ENCODE data around the gene ELK4. TPM values are rescaled to one million over a fixed set of nuclear protein-coding genes. Genes with fewer than 3 reads are reported as not detected.

ELK4 gene
- total RNA-seq, 4 donors from 2014 or later = 22.4 to 29.7 (median 26.2) TPM

- Histone ChIP-seq H3K27me3 (no peaks in the 10 kb centered on the region), H3K4me3 (no peak overlapping the region), H3K9me3 (no peaks in the 10 kb centered on the region), H3K27ac (no peak overlapping the region), H3K36me3 (peaks cover 0 to 84% (median 0%) of the 10 kb centered on the region in 3 donors), H3K4me1 (no peaks in the 10 kb centered on the region)
- no peak for DNase-seq (ENCODE audit: low spot score in 2 of 2)
- 76 to 88% methylated on average over 1 of the region's 1 CpG for WGBS, 2 donors
- TF ChIP-seq EP300 (IDR thresholded peaks at IDR 0.05) (no peak), POLR2A (IDR thresholded peaks at IDR 0.05) (no peak), CTCF (IDR thresholded peaks at IDR 0.05) (no peak)
Observed at GRCh38 chr1:205616563-205617293, 15.1 kb downstream of the ELK4 start.

- no peak overlapping the region for H3K27ac ChIP-seq
- WGBS, 2 donors = 35 to 36% methylated on average over 1 of the region's 1 CpG
- peaks cover 0 to 3% (median 0%) of the 10 kb centered on the region in 4 donors for H3K4me1 ChIP-seq
- TF ChIP-seq CTCF (IDR thresholded peaks at IDR 0.05) = no peak
- no peak for TF ChIP-seq EP300 (IDR thresholded peaks at IDR 0.05)
- no peak for TF ChIP-seq POLR2A (IDR thresholded peaks at IDR 0.05)
- H3K36me3 ChIP-seq = peaks cover 0 to 75% (median 0%) of the 10 kb centered on the region in 3 donors
- H3K4me3 ChIP-seq = no peak overlapping the region
- no peaks in the 10 kb centered on the region for H3K9me3 ChIP-seq
- H3K27me3 ChIP-seq = no peaks in the 10 kb centered on the region
- DNase-seq (ENCODE audit: low spot score in 2 of 2) = no peak
Observed at GRCh38 chr1:205615789-205616188, 16.0 kb downstream of the ELK4 start.

GRCh38 chr1:205613854-205614412 lies 17.9 kb downstream of the ELK4 start:
- Histone ChIP-seq H3K36me3 (peaks cover 0 to 58% (median 0%) of the 10 kb centered on the region in 3 donors), H3K27me3 (no peaks in the 10 kb centered on the region), H3K4me3 (no peak overlapping the region), H3K4me1 (peaks cover 0 to 20% (median 6%) of the 10 kb centered on the region in 4 donors), H3K9me3 (no peaks in the 10 kb centered on the region), H3K27ac (no peak overlapping the region)
- 81 to 83% methylated on average over 2 of the region's 2 CpGs for WGBS, 2 donors
- no peak for DNase-seq (ENCODE audit: low spot score in 2 of 2)
- TF ChIP-seq POLR2A (IDR thresholded peaks at IDR 0.05) (no peak), EP300 (IDR thresholded peaks at IDR 0.05) (no peak), CTCF (IDR thresholded peaks at IDR 0.05) (no peak)

GRCh38 chr1:205612556-205612955 lies 19.3 kb downstream of the ELK4 start:
- no peak for DNase-seq (ENCODE audit: low spot score in 2 of 2)
- peaks cover 0 to 20% (median 6%) of the 10 kb centered on the region in 4 donors for H3K4me1 ChIP-seq
- no peaks in the 10 kb centered on the region for H3K9me3 ChIP-seq
- WGBS, 2 donors = 76 to 86% methylated on average over 1 of the region's 1 CpG
- no peak overlapping the region for H3K27ac ChIP-seq
- no peak overlapping the region for H3K4me3 ChIP-seq
- TF ChIP-seq CTCF (IDR thresholded peaks at IDR 0.05) = no peak
- TF ChIP-seq EP300 (IDR thresholded peaks at IDR 0.05) = no peak
- no peak for TF ChIP-seq POLR2A (IDR thresholded peaks at IDR 0.05)
- no peaks in the 10 kb centered on the region for H3K27me3 ChIP-seq
- H3K36me3 ChIP-seq = peaks cover 0 to 44% (median 0%) of the 10 kb centered on the region in 3 donors

- H3K27me3 ChIP-seq = no peaks in the 10 kb centered on the region
- no peaks in the 10 kb centered on the region for H3K9me3 ChIP-seq
- H3K4me1 ChIP-seq = peaks cover 0 to 20% (median 6%) of the 10 kb centered on the region in 4 donors
- TF ChIP-seq CTCF (IDR thresholded peaks at IDR 0.05) (no peak), EP300 (IDR thresholded peaks at IDR 0.05) (no peak), POLR2A (IDR thresholded peaks at IDR 0.05) (no peak)
- no peak overlapping the region for H3K27ac ChIP-seq
- H3K4me3 ChIP-seq = no peak overlapping the region
- no peak for DNase-seq (ENCODE audit: low spot score in 2 of 2)
- H3K36me3 ChIP-seq = peaks cover 0 to 42% (median 0%) of the 10 kb centered on the region in 3 donors
- 95 to 98% methylated on average over 3 of the region's 3 CpGs for WGBS, 2 donors
Observed at GRCh38 chr1:205612104-205612503, 19.7 kb downstream of the ELK4 start.

Data from tibial nerve (tissue), 4 donors.